NCI-H345 (cell line): Measurements from ENCODE around the gene PYGO2.
"Not testable (repeated sequence)": the region's sequence is repeated elsewhere in the genome, so short reads cannot be mapped to it uniquely, and the experiment has no call there.

ENCODE experiments used
- DNase-seq: peaks from one replicate; lab custom pipeline; 2025; lab: John Stamatoyannopoulos, UW

The PYGO2 gene

GRCh38 chr1:154908129-154908528 lies 53.5 kb downstream of the PYGO2 start:
- not testable (repeated sequence) for DNase-seq
